CD4-positive, alpha-beta T cell treated with Interleukin-12 subunit alpha and Interleukin-12 subunit beta, for 1 hour (primary cell): ENCODE data around the gene GRID2.

Experiments
- DNase-seq: peaks from one replicate; pipeline ENCODE4 v3.0.0-alpha.2; 2020

GRID2 gene

DNA sequence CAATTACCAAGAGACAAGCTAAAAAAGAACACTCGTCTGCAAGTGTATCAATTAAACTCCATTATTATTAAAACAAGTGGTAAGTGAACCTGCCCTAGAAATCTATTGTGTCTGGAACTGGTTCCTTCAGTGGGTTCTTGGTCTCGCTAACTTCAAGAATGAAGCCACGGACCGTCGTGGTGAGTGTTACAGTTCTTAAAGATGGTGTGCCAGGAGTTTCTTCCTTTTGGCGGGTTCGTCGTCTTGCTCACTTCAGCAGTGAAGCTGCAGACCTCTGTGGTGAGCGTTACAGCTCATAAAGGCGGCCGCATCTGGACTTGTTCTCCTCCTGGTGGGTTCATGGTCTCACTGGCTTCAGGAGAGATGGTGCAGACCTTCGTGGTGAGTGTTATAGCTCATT, 231.8 kb downstream of the GRID2 start:
- DNase-seq: no peak

DNA sequence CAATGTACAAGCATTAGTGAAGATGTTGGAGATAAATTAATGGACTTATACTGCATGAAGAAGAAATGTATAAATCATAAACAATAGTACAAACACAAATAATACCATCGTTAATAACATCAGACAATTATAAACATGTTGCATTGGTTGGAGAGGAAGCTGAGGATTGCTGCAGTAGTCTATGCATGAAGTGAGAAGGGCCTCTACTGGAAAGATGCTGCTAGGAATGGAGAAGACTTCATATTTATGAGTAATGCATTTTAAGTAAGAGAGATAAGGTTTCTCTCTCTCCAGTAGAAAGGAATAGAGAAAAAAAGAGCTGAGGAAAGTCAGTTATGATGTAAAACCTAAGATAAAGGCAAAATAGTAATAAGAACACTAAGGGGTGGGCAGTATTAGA, 247.8 kb downstream of the GRID2 start:
- DNase-seq: no peak

DNA sequence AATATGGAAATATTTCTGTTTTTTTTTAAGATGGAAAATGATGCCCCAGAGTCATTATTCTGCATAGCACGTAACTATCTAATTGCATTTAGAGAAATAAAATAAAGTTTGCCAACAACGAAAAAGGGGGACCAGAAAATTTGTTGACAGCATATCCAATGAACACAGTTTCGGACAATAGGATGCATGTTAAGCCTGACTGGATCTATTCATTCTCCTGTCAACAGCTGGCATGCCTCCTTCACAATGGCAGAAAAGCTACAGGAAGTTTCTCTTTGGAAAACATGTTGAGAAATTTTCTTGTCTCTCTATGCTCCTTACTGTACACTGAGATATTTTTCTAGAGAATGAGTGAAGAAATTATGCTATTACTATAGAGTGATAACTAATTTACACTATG, 262.5 kb downstream of the GRID2 start:
- no peak for DNase-seq

DNA sequence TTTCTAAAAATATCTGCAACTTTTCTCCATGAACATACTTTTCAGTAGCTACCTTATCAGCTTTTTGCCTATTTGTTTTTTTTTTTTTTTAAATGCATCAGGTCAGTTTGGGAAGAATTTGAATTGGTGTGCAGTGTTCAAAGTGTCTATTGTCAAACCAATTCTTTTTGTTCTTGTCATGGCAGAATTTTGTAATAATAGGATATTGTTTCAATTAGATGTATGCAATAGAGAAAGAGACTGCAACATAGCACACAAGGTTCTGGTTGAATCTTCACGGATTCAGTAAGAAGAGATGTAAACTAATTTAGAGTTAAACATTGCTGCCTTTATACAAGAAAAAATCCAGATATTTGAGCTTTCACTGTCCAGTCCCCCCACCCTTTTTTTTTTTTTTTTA, 277.1 kb downstream of the GRID2 start:
- no peak for DNase-seq

DNA sequence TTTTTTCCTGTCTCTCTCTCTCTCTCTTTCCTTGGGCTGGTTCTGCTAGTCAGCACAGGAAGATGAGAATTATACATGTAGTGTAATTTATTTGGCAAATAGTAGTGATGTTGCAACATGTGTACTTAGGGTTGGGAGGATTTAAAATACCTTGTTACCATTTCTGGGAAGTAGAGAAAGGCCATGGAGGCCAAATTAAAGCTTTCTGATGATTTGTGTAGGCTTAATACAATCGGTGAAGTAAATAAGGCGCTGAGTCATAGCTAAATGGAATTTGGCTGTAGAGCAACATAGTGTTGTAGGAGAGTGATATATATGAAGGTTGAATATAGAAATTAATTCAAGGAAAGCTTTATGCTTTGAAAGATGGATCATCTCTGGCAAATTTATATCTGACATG, 295.3 kb downstream of the GRID2 start:
- no peak for DNase-seq

DNA sequence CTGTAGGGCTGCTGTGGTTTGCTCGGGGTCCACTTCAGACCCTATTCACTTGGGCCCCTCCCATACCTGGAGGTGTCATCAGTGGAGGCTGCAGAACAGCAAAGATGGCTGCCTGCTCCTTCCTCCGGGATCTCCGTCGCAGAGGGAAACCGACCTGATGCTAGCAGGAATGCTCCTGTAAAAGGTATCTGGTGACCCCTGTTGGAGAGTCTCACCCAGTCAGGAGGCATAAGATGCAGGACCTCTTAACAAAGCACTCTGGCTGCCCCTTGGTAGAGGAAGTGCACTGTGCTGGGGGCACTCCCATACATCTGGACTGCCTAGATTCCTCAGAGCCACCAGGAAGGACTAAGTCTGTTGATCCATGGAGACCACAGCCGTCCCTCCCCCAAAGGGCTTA, 296.9 kb downstream of the GRID2 start:
- no peak for DNase-seq

DNA sequence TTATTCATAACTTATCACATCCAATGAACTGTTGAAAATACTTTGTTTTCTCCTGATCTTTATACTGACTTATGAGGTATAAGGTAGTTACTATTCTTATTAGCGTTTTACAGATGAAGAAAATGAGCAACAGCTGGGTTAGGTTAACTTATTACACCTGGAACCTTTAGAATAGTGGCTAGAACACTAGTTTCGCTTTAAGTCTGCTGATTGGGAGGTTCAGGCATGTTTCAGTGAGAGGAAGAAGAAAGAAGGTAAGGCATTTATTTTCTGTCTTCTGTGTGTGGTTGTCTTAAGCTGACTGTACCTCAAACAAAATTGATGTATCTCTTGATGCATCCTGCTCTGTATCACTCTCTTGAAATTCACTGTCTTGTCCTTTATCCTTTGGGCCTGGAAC, 302.5 kb downstream of the GRID2 start:
- no peak for DNase-seq

DNA sequence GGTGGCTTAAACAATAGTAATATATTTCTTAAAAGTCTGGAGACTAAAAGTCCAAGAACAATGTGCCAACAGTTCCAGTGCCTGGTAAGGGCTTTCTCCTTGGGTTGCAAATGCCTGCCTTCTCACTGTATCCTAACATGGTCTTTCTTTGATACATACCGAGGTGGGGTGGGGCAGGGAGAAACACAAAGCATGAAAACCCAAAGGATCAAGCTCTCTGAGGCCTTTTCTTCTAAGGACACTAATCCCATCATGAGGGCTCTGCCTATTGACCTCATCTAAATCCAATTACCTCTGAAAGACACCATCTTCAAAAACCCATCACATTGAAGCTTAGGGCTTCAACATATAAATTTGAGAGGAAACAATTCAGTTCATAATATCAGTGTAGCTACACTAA, 311.3 kb downstream of the GRID2 start:
- no peak for DNase-seq

DNA sequence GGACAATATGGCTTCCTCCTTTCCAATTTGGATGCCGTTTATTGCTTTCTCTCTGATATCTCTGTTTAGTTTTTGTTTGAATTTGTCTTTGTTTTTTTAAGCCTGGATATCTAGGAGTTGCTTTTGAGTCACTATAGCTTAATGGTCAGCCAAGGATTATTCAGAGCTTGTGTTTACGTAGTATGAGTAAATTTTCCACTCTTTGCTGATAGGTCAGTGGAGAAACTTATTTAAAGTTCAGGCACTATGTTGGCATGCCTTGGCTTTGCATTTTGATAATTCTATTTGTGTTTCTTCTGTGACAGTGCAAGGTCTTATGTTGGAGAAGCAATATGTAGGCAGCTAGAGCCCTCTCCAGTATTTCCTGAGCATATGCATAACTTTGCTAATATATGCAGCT, 315.2 kb downstream of the GRID2 start:
- no peak for DNase-seq

DNA sequence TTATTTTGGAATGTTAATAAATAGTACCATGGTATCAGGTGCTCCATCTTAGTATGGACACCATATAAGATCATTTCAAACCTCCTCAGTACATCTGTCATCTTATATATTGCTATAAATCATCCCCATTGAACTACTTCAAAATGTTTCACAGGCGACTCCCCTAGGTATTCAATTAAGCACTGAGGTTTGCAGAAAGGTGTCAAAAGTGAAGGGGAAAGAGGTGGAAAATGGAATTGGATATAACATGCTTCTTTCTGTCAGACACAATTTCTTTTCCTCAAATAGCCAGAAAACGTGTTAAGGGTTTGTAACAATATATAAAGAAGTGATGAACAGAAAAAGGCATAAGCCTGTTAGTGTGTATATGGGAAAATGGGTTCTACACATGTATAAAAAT, 325.5 kb downstream of the GRID2 start:
- DNase-seq: no peak

DNA sequence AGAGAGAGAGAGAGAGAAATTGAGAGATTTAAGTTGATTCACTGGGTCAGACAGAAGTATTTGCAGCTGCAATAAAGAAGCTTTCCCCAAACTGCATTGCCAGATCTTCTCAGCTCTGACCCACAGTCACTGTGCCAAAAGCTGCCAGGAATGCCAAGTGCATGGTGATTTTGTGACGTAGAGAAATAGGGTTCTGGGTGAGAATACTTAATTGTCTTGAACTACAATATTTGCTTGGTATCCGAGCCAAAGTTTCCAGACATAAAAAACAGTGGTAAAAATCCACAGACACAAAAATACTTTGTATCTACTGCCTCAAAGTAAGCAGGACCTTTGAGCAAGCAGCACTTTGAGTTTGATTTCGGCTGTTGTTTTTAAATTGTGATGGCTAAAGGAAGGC, 331.1 kb downstream of the GRID2 start:
- DNase-seq: no peak

DNA sequence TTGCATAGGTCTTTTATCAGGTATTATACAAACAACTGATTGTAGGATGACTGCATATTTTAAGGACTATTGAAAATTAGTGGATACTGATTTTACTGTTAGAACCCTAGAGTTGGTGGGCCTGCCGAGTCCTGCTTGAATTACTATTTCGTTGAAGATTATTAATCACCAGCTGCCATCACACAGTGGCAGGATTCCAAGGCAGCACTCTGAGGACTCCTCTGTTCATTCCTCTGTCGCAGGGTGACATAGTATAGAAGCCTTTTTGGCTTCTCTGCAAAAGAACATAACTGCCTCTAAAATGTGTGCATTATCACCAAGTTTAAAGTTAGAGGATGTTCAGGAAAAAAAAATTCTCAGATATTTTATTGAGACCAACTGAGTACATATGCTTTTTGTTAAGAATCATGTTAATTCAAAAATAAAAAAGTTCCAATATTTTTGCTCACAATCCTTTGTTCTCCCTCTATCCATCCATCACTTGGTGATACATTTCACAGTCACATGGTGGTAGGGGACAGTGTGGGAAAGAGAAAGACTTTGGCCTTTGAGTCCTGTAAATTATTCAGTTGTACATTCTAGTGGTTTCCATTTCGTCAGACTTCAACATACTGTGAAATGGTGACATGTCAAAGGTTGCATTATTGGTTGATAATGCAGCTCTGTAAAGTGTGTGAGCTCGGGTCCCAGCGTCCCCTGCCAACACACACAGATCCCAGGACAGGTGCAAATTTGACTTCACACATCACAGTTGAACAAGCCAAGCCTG, 332.5 kb downstream of the GRID2 start:
- no peak for DNase-seq

DNA sequence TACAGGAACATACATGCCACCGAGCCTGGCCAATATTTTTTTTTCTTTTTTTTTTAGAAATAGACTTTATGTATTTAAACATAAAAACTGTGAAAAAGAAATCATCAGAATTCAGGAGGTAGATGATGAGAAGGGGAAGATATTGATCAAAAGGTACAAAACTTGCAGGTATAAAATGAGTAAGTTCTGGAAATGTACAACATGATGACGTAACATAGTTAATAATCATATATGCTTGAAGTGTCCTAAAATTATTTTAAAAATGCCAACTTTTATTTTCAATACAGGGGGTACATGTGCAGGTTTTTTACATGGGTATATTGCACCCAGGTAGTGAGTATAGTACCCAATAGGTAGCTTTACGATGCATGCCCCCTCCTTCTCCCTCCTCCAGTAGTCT, 337.6 kb downstream of the GRID2 start:
- DNase-seq: no peak

DNA sequence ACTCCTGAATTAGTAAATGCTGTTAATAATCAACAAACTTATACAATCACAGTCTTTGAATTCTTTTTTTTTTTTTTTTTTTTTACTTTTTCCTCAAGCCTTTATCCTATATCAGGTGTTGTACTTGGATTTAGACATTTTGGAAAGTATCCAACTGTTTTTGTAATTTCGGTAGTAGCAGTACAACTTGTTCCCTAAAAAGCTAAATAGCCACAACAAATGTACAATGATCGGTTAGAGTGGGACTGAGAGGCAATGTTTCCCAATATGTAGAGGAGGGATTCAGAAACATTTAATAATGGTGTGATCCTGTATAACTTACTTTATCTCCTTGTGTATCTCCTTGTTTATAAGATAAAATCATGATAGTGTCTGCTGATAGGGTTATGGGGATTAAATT, 343.1 kb downstream of the GRID2 start:
- DNase-seq: no peak

DNA sequence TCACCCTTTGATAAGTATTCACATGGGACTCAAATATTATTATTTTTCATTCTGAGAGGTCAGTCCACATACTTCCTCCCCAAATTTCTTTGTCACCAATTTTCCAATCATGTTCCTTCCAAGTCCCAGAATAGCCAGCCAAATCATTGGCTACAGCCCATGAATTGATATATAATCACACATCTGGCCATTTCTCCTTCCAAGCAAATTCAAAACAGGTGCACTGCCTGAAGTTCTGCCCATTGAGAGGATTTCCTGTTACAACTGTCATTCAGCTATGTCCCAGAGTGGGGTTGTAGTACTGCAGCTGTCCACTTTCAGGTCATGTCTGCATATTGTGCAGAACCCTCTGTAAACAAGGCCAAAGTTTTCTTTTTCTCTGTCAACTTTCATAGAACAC, 347.8 kb downstream of the GRID2 start:
- DNase-seq: no peak

DNA sequence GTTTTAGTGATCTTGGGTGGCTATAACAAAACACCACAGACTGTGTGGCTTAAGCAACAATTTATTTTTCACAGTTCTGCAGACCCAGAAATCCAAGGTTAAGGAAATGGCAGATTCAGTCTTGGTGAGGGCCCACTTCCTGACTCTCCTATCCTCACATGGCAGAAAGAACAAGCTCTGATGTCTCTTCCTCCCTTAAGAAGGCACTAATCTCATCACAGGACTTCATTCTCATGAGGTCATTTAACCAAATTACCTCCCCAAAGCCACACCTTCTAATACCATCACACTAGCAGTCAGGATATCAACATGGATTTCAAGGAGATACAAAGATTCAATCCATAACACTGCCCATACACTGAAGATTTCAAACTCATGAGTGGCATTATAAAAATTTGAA, 350.3 kb downstream of the GRID2 start:
- no peak for DNase-seq

DNA sequence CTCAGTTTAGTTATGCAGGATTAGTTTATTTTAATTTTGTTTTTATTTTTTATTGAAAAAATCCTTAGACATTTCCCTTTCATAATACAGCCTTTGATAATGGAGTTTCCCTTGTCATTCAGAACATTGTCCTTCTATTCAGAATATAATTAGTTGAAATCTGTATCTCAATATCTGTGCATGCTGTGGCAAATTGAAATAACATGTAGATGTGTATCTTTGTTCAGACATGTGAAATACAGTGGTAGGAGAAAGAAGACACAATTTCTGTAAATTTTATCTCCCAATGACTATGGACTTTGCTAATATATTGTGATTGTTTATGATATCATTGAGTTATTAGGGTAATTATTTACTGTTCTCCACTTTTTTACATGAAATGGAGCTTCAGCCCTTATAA, 353.9 kb downstream of the GRID2 start:
- DNase-seq: no peak

DNA sequence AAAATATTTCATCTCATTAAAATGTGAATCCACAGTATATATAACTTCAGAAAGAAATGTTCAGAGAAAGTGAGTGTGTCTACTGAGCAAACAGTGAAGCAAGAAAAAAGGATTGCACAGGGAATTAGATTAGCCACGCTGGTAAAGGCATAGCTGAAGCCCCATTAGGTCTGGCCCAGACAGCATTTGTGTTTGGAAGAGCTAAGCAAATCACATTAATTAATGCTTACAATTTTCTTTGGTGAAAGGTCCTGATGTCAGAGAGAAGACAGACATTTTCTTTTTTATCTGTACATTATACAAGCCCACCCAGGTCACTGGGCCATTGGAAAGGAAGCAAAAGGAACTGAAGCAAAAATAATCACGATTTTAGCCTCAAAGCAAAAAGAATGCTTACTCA, 354.6 kb downstream of the GRID2 start:
- DNase-seq: no peak

DNA sequence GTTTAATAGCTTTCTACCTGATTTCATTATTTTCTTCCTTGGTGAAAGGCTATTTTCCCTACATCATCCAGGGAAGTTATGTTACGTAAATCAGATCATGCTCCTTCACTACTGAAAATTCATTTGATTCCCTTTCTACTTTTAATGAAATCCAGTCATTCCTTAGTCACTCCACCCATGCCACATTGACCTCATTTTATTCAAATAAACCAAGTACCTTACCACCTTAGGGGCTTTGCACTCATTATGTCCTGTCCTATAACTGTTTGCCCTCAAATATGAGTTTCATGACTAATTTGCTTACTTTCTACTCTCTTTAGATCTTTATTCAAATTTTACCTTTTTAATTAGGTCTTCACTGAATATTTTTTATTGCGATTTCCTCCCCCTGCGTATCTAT, 374.0 kb downstream of the GRID2 start:
- DNase-seq: no peak

DNA sequence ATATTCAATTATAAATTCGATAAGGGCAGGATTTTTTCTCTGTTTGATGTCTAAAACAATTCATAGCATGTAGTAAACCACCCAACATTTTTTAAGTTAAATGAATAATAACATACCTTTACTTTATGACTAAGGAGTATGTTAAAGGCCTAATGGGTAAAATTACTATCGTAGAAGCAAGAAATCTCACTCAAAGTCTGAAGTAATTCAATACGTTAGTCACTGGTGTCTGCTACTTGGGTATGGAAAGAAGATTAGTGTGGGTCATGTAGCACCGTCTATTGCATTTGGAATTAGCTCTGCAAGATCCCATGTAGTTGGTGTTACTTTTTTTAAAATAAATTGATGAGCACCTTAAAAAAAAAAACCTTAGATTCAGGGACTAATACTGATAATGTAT, 374.5 kb downstream of the GRID2 start:
- DNase-seq: no peak

DNA sequence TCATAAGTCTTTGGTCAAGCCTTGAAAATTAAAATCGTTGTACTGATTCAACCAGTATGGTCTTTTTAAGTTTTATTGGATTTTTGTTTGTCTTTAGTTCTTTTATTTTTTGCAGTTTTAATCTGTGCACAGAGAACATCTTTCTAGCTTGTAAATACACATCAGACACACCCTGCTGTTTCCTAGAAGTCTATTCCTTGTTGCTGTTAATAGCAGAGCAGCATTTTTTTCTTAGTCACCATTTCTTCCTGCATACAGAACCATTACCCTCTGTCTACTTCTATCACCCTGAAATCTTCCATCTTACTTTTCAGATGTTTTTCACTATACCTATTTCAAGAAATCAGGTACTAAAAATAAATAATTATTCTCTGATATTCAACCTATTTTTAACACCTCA, 375.4 kb downstream of the GRID2 start:
- no peak for DNase-seq

DNA sequence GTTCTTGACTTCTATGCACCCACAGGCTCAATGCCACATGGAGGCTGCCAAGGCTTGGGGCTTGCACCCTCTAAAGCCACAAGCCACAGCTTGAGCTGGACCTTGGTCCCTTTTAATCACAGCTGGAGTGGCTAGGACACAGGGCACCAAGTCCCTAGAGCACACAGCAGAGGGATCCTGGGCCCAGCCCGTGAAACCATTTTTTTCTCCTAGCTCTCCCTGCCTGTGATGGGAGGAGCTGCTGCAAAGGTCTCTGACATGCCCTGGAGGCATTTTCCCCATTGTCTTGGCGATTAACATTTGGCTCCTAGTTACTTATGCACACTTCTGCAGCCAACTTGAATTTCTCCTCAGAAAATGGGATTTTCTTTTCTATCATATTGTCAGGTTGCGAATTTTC, 410.9 kb downstream of the GRID2 start:
- DNase-seq: no peak

DNA sequence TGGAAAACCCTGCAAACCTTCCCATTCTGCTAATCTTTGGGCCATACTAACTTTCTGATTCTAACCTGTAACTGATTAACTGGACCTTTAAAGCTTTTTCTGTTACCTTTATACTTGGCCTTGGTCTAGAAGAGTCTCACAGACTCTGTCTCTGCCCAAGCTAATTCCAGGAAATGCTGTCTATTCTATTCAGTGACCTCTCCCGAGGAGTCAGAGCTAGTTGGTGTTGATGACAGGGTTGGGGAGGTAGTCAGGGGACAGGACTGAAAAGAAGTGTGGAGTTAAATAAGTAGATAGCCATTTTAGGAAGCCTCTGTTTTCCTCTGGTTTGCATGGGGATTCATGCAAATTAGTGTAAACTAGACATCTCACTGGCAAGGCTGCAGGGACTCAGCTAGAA, 429.5 kb downstream of the GRID2 start:
- DNase-seq: no peak

DNA sequence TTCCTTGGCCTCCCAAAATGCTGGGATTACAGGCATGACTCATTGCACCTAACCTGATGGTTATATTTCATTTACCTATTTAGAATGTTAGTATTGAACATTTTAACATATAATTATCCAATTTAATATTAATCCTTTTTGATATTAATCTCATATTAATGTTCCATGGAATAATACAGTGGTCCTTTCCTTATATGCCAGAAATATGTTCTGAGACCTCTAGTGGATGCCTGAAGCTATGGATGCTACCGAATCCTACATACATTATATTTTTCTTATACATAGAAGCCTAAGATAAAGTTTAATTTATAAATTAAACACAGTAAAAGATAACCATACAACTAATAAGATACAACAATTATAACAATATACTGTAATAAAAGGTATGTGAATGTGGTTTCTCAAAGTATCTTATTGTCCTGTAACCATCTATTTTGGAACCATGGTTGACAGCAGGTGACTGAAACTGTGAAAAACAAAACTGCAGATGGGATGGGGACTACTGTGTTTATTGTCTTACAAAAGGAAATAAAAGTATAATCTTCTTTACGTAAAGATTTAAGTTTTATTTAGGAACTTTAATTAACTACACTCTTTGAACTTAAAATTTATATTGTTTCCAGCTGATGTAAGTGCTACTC, 431.4 kb downstream of the GRID2 start:
- no peak for DNase-seq

DNA sequence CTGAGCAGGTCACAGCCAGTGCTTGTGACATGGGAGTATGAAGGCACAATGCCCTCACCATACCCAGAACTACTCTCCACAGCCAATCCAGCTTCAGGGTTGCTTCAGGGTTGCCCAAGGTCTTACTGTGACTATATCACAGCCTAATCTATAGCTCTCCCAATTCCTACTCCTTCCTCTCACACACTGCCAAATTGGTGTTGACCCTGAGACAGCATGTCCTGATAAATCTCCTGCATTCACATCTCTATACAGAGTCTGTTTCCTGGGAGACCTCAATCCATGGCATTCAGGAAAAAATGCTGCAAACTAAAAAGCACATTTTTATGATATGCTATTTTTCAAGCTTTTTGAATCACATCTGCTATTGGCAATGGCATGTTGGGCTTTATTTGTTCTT, 456.7 kb downstream of the GRID2 start:
- no peak for DNase-seq
